HFFc6 (cell line): ENCODE measurements around the gene C16orf87. TPM values are rescaled to one million over a fixed set of nuclear protein-coding genes. Genes with fewer than 3 reads are reported as not detected.
"Not testable (repeated sequence)": the region's sequence is repeated elsewhere in the genome, so short reads cannot be mapped to it uniquely, and the experiment has no call there.

Source experiments
- DNase-seq: peaks from one replicate; pipeline ENCODE4 v3.0.0-alpha.2; 2018
- H3K27ac Mint-ChIP-seq: 2 replicates; pipeline ENCODE4 v1.8.0; 2020; ENCODE audit warnings: mild to moderate bottlenecking, mixed read lengths
- H3K27me3 Mint-ChIP-seq: 2 replicates; pipeline ENCODE4 v1.8.0; 2021; ENCODE audit warnings: mild to moderate bottlenecking, moderate library complexity, mixed read lengths; ENCODE audit not compliant: insufficient read depth
- H3K36me3 Mint-ChIP-seq: 2 replicates; pipeline ENCODE4 v1.8.0; 2021; ENCODE audit warnings: low read depth, mixed read lengths
- H3K4me1 Mint-ChIP-seq: 2 replicates; pipeline ENCODE4 v1.8.0; 2020; ENCODE audit warnings: low read depth, mixed read lengths
- H3K4me3 Mint-ChIP-seq: 2 replicates; pipeline ENCODE4 v1.8.0; 2020; ENCODE audit warnings: mild to moderate bottlenecking, moderate library complexity, mixed read lengths
- H3K9me3 Mint-ChIP-seq: 2 replicates; pipeline ENCODE4 v1.8.0; 2020; ENCODE audit warnings: mild to moderate bottlenecking, mixed read lengths
- long read RNA-seq: library from polyadenylated mRNA; unstranded; transcript quantifications from one replicate; pipeline ENCODE4 v2.0.0, GENCODE V29; 2019
- total RNA-seq, 6 experiments: library from RNA; stranded (reverse); fragmentation: NEBNext Ultra II Directional; extraction: Animal tissue kit (Norgen Biotek cat#: 25700); gene quantifications; 2 replicates in 1 of 6; 3 replicates in 5 of 6; pipeline ENCODE4 v1.2.3, GENCODE V29; 2021
- TF ChIP-seq, protein P1 (sequence below): fragments of 200-600 bp; sonication (generic); IDR thresholded peaks from 2 replicates; pipeline ENCODE4 v1.5.0; 2021; ENCODE audit warnings: antibody characterized with exemption, mild to moderate bottlenecking

C16orf87 gene, protein sequence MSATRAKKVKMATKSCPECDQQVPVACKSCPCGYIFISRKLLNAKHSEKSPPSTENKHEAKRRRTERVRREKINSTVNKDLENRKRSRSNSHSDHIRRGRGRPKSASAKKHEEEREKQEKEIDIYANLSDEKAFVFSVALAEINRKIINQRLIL
- total RNA-seq = 10 to 100 TPM; 14.6 to 17.5 (median 15.4) TPM
- long read RNA-seq, full-length matches to known transcripts = 33 of 37 reads
- long read RNA-seq, partial matches to known transcripts = 1 of 37 reads
- long read RNA-seq, other reads (novel, unspliced or antisense) = 3 of 37 reads

DNA sequence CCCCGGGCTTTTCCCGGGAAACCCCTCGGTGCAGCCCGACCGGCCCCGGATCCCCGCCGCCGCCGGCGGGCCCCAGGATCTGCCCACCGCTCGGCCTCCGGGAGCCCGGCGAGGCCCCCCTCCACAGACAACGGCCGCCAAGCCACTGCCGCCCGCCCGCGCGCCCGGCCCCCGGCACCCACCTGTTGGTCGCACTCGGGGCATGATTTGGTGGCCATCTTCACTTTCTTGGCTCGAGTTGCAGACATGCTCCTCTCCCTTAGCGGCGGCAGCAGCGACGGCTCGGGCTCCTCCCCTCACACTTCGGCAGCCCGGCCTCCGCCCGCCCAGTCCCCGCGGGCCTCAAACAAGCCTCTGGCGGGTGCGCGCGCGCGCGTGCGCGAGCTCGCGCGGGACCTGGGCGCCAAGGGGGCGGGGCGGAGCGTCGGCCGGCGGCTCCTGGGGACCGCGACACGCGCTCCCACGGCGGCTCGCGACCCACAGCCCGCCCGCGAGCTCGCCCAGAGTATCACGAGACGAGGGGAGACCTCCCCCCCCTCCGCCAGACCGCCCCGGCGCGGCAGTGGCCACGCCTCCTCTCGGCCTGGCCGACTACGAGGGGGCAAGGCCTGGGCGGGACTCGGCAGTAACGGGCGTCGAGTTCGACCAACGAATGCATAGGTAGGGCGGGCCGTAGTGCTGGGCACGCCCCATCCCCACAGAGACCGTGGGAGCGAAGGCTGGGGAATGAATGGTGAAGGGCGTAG lies at the start of gene C16orf87:
TSS of gene C16orf87 (minus strand) at position 279 of the 746 bp plus-strand sequence. CDS start at position 248, 31 bp downstream.
- Mint-ChIP-seq H3K36me3 (peaks cover 15% of the 10 kb centered on the region), H3K4me1 (peaks cover 41% of the 10 kb centered on the region), H3K9me3 (no peaks in the 10 kb centered on the region), H3K27ac (peak within 1 kb of the TSS; percentile 88), H3K4me3 (peak within 1 kb of the TSS; percentile 95), H3K27me3 (peaks cover 2% of the 10 kb centered on the region; the same call in 1 of the 2 replicates)
- DNase-seq = peak; percentile 91
- TF ChIP-seq, protein P1, sequence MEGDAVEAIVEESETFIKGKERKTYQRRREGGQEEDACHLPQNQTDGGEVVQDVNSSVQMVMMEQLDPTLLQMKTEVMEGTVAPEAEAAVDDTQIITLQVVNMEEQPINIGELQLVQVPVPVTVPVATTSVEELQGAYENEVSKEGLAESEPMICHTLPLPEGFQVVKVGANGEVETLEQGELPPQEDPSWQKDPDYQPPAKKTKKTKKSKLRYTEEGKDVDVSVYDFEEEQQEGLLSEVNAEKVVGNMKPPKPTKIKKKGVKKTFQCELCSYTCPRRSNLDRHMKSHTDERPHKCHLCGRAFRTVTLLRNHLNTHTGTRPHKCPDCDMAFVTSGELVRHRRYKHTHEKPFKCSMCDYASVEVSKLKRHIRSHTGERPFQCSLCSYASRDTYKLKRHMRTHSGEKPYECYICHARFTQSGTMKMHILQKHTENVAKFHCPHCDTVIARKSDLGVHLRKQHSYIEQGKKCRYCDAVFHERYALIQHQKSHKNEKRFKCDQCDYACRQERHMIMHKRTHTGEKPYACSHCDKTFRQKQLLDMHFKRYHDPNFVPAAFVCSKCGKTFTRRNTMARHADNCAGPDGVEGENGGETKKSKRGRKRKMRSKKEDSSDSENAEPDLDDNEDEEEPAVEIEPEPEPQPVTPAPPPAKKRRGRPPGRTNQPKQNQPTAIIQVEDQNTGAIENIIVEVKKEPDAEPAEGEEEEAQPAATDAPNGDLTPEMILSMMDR = no peak

DNA sequence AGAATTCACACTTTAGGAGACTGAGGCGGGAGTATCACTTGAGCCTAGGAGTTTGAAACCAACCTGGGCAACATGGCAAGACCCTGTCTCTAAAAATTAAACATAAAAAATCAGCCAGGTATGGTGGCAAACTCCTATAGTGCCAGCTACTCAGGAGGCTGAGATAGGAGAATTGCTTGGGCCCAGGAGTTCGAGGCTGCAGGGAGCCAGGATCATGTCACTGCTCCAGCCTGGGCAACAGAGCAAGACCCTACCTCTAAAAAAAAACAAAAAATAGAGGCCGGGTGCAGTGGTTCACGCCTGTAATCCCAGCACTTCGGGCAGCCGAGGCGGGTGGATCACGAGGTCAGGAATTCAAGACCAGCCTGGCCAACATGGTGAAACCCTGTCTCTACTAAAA lies 44.3 kb upstream of the C16orf87 start:
- H3K36me3 Mint-ChIP-seq = no peaks in the 10 kb centered on the region
- TF ChIP-seq, protein P1 = no peak
- DNase-seq = no peak
- H3K27me3 Mint-ChIP-seq = peaks cover 12% of the 10 kb centered on the region; the same call in 1 of the 2 replicates
- H3K9me3 Mint-ChIP-seq = no peaks in the 10 kb centered on the region
- H3K4me3 Mint-ChIP-seq = no peak overlapping the region
- no peak overlapping the region for H3K27ac Mint-ChIP-seq
- no peaks in the 10 kb centered on the region for H3K4me1 Mint-ChIP-seq

DNA sequence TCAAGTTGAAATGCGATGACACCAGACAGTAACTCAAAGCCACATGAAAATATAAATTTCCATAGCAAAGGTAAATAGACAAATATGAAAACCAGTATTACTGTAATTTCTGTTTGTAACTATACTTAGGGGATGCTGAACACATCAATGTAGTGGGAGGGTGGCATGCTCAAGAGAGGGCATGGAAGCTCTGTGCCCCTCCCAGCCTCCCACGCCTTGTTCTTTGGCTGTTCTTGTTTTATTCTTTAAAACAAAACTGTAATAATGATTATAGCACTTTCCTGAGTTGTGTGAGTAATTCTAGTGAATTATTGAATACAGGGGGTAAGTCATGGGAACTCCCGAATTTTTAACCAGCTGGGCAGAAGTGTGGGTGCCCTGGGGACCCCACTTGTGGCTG lies 42.2 kb upstream of the C16orf87 start:
- Mint-ChIP-seq H3K27ac (no peak overlapping the region), H3K27me3 (peaks cover 6% of the 10 kb centered on the region), H3K36me3 (no peaks in the 10 kb centered on the region), H3K4me1 (no peaks in the 10 kb centered on the region), H3K9me3 (no peaks in the 10 kb centered on the region), H3K4me3 (no peak overlapping the region)
- TF ChIP-seq, protein P1 = no peak
- DNase-seq = no peak

DNA sequence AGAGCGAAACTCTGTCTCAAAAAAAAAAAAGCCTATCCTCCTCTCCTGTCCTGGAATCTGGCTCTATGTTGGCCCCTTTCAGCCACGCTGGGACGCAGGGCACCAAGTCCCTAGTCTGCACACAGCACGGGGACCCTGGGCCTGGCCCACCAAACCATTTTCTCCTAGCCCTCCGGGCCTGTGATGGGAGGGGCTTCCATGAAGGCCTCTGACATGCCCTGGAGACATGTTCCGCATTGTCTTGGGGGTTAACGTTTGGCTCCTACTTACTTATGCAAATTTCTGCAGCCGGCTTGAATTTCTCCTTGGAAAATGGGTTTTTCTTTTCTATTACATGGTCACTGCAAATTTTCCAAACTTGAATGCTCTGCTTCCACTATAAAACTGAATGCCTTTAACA lies 40.6 kb upstream of the C16orf87 start:
- H3K36me3 Mint-ChIP-seq = no peaks in the 10 kb centered on the region
- peaks cover 5% of the 10 kb centered on the region for H3K27me3 Mint-ChIP-seq
- H3K4me1 Mint-ChIP-seq = no peaks in the 10 kb centered on the region
- no peak overlapping the region for H3K4me3 Mint-ChIP-seq
- TF ChIP-seq, protein P1 = no peak
- no peaks in the 10 kb centered on the region for H3K9me3 Mint-ChIP-seq
- no peak overlapping the region for H3K27ac Mint-ChIP-seq
- no peak for DNase-seq

DNA sequence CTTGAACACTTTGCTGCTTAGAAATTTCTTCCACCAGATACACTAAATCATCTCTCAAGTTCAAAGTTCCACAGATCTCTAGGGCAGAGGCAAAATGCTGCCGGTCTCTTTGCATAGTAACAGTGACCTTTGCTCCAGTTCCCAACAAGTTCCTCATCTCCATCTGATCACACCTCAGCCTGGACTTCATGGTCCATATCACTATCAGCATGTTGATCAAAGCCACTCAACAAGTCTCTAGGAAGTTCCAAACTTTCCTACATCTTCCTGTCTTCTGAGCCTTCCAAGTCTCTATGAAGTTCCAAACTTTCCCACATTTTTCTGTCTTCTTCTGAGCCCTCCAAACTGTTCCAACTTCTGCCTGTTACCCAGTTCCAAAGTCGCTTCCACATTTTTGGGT lies 37.9 kb upstream of the C16orf87 start:
- not testable (repeated sequence) for DNase-seq, H3K9me3 Mint-ChIP-seq, H3K4me1 Mint-ChIP-seq, H3K4me3 Mint-ChIP-seq, H3K36me3 Mint-ChIP-seq, H3K27ac Mint-ChIP-seq, H3K27me3 Mint-ChIP-seq

DNA sequence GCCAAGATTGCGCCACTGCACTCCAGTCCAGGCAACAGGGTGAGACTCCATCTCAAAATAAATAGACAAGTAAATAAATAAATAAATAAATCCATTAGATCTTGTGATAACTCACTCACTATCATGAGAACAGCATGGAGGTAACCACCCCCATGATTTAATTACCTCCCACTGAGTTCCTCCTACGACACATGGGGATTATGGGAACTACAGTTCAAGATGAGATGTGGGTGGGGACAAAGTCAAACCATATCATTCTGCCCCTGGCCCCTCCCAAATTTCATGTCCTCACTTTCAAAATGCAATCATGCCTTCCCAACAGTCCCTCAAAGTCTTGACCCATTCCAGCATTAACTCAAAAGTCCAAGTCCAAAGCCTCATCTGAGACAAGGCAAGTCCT lies 36.5 kb upstream of the C16orf87 start:
- not testable (repeated sequence) for H3K27ac Mint-ChIP-seq, H3K4me3 Mint-ChIP-seq, DNase-seq, H3K27me3 Mint-ChIP-seq, H3K36me3 Mint-ChIP-seq, H3K9me3 Mint-ChIP-seq
- peaks cover 10% of the 10 kb centered on the region for H3K4me1 Mint-ChIP-seq
